GM23338 (cell line): ENCODE results near the gene NCS1. TPM values are rescaled to one million over a fixed set of nuclear protein-coding genes. Genes with fewer than 3 reads are reported as not detected.
A peak's percentile ranks its signal among the peaks of the same experiment; 100 is the strongest.

Source experiments
- ATAC-seq: fragments of 200-7000 bp; cut with Tn5 transposase; 3 replicates; pipeline ENCODE4 v1.9.1; 2020
- DNase-seq: peaks from one replicate; pipeline ENCODE4 v3.0.0-alpha.2; 2015; ENCODE audit warnings: low spot score
- H2AFZ ChIP-seq: fragments of 200-600 bp; sonication (generic); 2 replicates; pipeline ENCODE4 v1.8.0; 2016; ENCODE audit warnings: antibody characterized with exemption, mild to moderate bottlenecking, moderate library complexity
- H3F3A ChIP-seq: fragments of 200-600 bp; sonication (generic); replicated peaks from 2 replicates; pipeline ENCODE4 v1.8.0; 2017; ENCODE audit warnings: antibody characterized with exemption, mixed run types, low read depth
- H3K27ac ChIP-seq: fragments of 200-600 bp; sonication (generic); 2 replicates; pipeline ENCODE4 v1.6.1; 2016; ENCODE audit warnings: low read depth
- H3K27me3 ChIP-seq: fragments of 200-600 bp; sonication (generic); 2 replicates; pipeline ENCODE4 v1.8.0; 2016; ENCODE audit warnings: mild to moderate bottlenecking, mixed run types, moderate library complexity; ENCODE audit not compliant: insufficient read depth
- H3K36me3 ChIP-seq: fragments of 200-600 bp; sonication (generic); 2 replicates; pipeline ENCODE4 v1.8.0; 2016; ENCODE audit warnings: mild to moderate bottlenecking; ENCODE audit not compliant: insufficient read depth
- H3K4me1 ChIP-seq: fragments of 200-600 bp; sonication (generic); 2 replicates; pipeline ENCODE4 v1.8.0; 2016; ENCODE audit warnings: mild to moderate bottlenecking, moderate library complexity; ENCODE audit not compliant: insufficient read depth
- H3K4me2 ChIP-seq: fragments of 200-600 bp; sonication (generic); 2 replicates; pipeline ENCODE4 v1.7.1; 2017; ENCODE audit warnings: mixed run types
- H3K4me3 ChIP-seq: fragments of 200-600 bp; sonication (generic); 2 replicates; pipeline ENCODE4 v1.6.1; 2016; ENCODE audit warnings: mixed run types
- H3K79me2 ChIP-seq: fragments of 200-600 bp; sonication (generic); replicated peaks from 2 replicates; pipeline ENCODE4 v1.8.0; 2017; ENCODE audit warnings: mild to moderate bottlenecking; ENCODE audit not compliant: insufficient read depth
- H3K9me2 ChIP-seq: fragments of 200-600 bp; sonication (generic); 2 replicates; pipeline ENCODE4 v1.8.0; 2017; ENCODE audit not compliant: insufficient read depth
- H4K20me1 ChIP-seq: fragments of 200-600 bp; sonication (generic); replicated peaks from 2 replicates; pipeline ENCODE4 v1.8.0; 2017; ENCODE audit warnings: mild to moderate bottlenecking; ENCODE audit not compliant: insufficient read depth
- H3K27ac Mint-ChIP-seq: 2 replicates; pipeline ENCODE4 v1.8.0; 2020; ENCODE audit warnings: inconsistent platforms, mild to moderate bottlenecking, moderate library complexity, mixed read lengths
- H3K27me3 Mint-ChIP-seq: 3 replicates; pipeline ENCODE4 v1.8.0; 2022; ENCODE audit warnings: low read depth, mild to moderate bottlenecking, moderate library complexity, mixed read lengths, inconsistent platforms; ENCODE audit not compliant: insufficient read depth, poor library complexity
- H3K36me3 Mint-ChIP-seq: 3 replicates; pipeline ENCODE4 v1.8.0; 2021; ENCODE audit warnings: low read depth, mild to moderate bottlenecking, inconsistent platforms, moderate library complexity, mixed read lengths
- H3K4me1 Mint-ChIP-seq: 3 replicates; pipeline ENCODE4 v1.8.0; 2020; ENCODE audit warnings: mild to moderate bottlenecking, inconsistent platforms, mixed read lengths
- H3K4me3 Mint-ChIP-seq: 3 replicates; pipeline ENCODE4 v1.8.0; 2021; ENCODE audit warnings: moderate library complexity, mild to moderate bottlenecking, inconsistent platforms, mixed read lengths
- H3K9me3 Mint-ChIP-seq: 3 replicates; pipeline ENCODE4 v1.8.0; 2020; ENCODE audit warnings: moderate library complexity, mild to moderate bottlenecking, inconsistent platforms, mixed read lengths
- CREB1 ChIP-seq: fragments of 250-450 bp; sonication (Bioruptor Pico); IDR thresholded peaks from 2 replicates; pipeline ENCODE4 v1.5.0; 2020; ENCODE audit warnings: low read depth, mild to moderate bottlenecking, moderate library complexity
- EZH2 ChIP-seq: fragments of 200-600 bp; sonication (generic); IDR thresholded peaks from one replicate; pipeline ENCODE4 v1.8.0; 2017; ENCODE audit warnings: antibody characterized with exemption, mild to moderate bottlenecking, low read depth; ENCODE audit not compliant: unreplicated experiment
- NANOG ChIP-seq: IDR thresholded peaks from 2 replicates; pipeline ENCODE4 v1.6.1; 2016; ENCODE audit warnings: antibody characterized with exemption, borderline replicate concordance
- ZNF462 ChIP-seq: fragments of 250-450 bp; sonication (Bioruptor Pico); IDR thresholded peaks from 2 replicates; pipeline ENCODE4 v1.5.0; 2020; ENCODE audit warnings: mild to moderate bottlenecking, moderate library complexity
- polyA plus RNA-seq: library from polyadenylated mRNA; unstranded; fragments of >200 nt; fragmentation: Nextera tagmentation; extraction: Ambion mirVana; gene quantifications from 2 replicates; pipeline ENCODE4 v1.2.1, GENCODE V29; 2016
- total RNA-seq: library from RNA; depleted of rRNA; stranded (reverse); fragments of >200 nt; shearing (Covaris generic); gene quantifications from 2 replicates; pipeline ENCODE4 v1.2.3, GENCODE V29; 2014

The NCS1 gene
- total and polyA plus RNA-seq, 2 experiments from 2014 or later = 8.2 to 34.3 TPM

- TF ChIP-seq ZNF462 = no peak
These were observed 92.5 kb downstream of the NCS1 start (continued) for GRCh38 chr9:130264414-130265350.

- no peaks in the 10 kb centered on the region for H4K20me1 ChIP-seq
- H3F3A ChIP-seq = peaks cover 13% of the 10 kb centered on the region
- Mint-ChIP-seq H3K4me1 (peaks cover 45% of the 10 kb centered on the region), H3K9me3 (no peaks in the 10 kb centered on the region; the same call in 2 of the 3 replicates), H3K4me3 (peak within 1 kb of the TSS; percentile 78), H3K27ac (no peak within 1 kb of the TSS), H3K36me3 (peaks cover 3% of the 10 kb centered on the region; the same call in 2 of the 3 replicates), H3K27me3 (peaks cover 31% of the 10 kb centered on the region)
- H2AFZ ChIP-seq = peak within 1 kb of the TSS; percentile 93
- H3K9me2 ChIP-seq = no peaks in the 10 kb centered on the region
- TF ChIP-seq NANOG (no peak), CREB1 (peak; percentile 35; the same call in 1 of the 2 replicates), EZH2 (peak; percentile 16)
- H3K36me3 ChIP-seq = no peaks in the 10 kb centered on the region
- H3K27ac ChIP-seq = no peak within 1 kb of the TSS
- no peaks in the 10 kb centered on the region; the same call in 1 of the 2 replicates for H3K79me2 ChIP-seq
- ATAC-seq (peak; percentile 83), DNase-seq (peak; percentile 79)
- peak within 1 kb of the TSS; percentile 62 for H3K4me3 ChIP-seq
- H3K4me2 ChIP-seq = peak within 1 kb of the TSS; percentile 89
- H3K27me3 ChIP-seq = peaks cover 35% of the 10 kb centered on the region
- peaks cover 25% of the 10 kb centered on the region for H3K4me1 ChIP-seq
These were observed 93.4 kb downstream of the NCS1 start, which contains the start of gene HMCN2 for GRCh38 chr9:130265431-130266235. Gene HMCN2 (plus strand): TSS chr9:130265760. CDS start chr9:130265879, 119 bp downstream.
